Chondrocyte (in vitro differentiated cells): ENCODE data around the gene GPR82. TPM values are rescaled to one million over a fixed set of nuclear protein-coding genes. Genes with fewer than 3 reads are reported as not detected.

Experiments used
- DNase-seq: peaks from one replicate; pipeline ENCODE4 v3.0.0; 2021; ENCODE audit warnings: mixed read lengths, low spot score
- H3K27ac Mint-ChIP-seq: one replicate; pipeline ENCODE4 v1.8.0; 2021; ENCODE audit warnings: mild to moderate bottlenecking, moderate library complexity, mixed read lengths; ENCODE audit not compliant: unreplicated experiment
- H3K27me3 Mint-ChIP-seq: 2 replicates; pipeline ENCODE4 v1.8.0; 2021; ENCODE audit warnings: low read depth, mixed read lengths
- H3K36me3 Mint-ChIP-seq: 2 replicates; pipeline ENCODE4 v1.8.0; 2021; ENCODE audit warnings: low read depth, mixed read lengths
- H3K4me1 Mint-ChIP-seq: 2 replicates; pipeline ENCODE4 v1.8.0; 2021; ENCODE audit warnings: low read depth, mild to moderate bottlenecking, mixed read lengths
- H3K4me3 Mint-ChIP-seq: one replicate; pipeline ENCODE4 v1.8.0; 2021; ENCODE audit warnings: mild to moderate bottlenecking, moderate library complexity, mixed read lengths; ENCODE audit not compliant: unreplicated experiment
- H3K9me3 Mint-ChIP-seq: 2 replicates; pipeline ENCODE4 v1.8.0; 2021; ENCODE audit warnings: low read depth, mixed read lengths
- total RNA-seq: library from RNA; stranded (reverse); gene quantifications from 3 replicates; pipeline ENCODE4 v1.2.1, GENCODE V29; 2021
- TF ChIP-seq, protein P1 (sequence below): fragments of 200-600 bp; sonication (generic); IDR thresholded peaks from 2 replicates; pipeline ENCODE4 v1.5.0; 2021; ENCODE audit warnings: antibody characterized with exemption, mild to moderate bottlenecking, moderate library complexity

Gene GPR82
- total RNA-seq, 1 donor from 2014 or later = not detected

DNA sequence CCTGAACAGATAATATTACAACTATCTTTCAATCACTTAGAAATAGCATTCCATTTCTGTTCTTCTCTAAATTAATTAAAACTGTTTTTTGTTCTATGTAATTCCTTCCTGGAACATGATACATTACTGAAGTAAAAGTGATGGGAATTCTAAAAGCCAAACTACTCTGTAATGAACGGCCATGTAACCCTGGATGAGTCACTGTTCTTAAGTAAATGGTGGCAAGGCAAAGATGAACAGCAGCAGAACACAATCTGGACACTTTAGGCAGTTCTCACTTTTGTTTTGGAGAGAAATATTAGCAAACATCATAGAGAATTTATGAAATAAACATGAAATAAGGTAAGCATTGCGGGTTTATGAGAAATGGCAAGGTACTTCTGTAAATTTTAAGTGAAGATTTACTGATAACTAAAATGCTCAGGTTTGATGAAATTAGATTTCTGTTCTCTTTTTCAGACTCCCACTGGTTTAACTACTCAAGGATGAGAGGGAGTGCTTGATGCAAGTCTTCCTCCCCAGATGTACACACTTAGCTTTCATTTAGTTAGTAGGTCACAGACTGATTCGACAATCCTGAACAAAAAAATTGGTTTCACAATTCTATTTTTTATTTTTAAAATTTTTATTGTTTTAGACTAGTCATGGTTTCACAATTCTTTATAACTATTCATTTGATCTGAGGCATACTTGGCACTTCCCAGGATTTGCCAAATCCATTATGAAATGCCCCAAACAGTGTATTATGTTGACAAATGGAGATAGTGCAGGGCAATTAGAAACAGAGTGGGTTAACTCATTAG is 964 bp upstream of the GPR82 start:
- Mint-ChIP-seq H3K36me3 (peaks cover 3% of the 10 kb centered on the region), H3K27me3 (no peaks in the 10 kb centered on the region), H3K9me3 (peaks cover 16% of the 10 kb centered on the region), H3K27ac (no peak overlapping the region), H3K4me3 (no peak overlapping the region), H3K4me1 (peaks cover 13% of the 10 kb centered on the region)
- TF ChIP-seq, protein P1, sequence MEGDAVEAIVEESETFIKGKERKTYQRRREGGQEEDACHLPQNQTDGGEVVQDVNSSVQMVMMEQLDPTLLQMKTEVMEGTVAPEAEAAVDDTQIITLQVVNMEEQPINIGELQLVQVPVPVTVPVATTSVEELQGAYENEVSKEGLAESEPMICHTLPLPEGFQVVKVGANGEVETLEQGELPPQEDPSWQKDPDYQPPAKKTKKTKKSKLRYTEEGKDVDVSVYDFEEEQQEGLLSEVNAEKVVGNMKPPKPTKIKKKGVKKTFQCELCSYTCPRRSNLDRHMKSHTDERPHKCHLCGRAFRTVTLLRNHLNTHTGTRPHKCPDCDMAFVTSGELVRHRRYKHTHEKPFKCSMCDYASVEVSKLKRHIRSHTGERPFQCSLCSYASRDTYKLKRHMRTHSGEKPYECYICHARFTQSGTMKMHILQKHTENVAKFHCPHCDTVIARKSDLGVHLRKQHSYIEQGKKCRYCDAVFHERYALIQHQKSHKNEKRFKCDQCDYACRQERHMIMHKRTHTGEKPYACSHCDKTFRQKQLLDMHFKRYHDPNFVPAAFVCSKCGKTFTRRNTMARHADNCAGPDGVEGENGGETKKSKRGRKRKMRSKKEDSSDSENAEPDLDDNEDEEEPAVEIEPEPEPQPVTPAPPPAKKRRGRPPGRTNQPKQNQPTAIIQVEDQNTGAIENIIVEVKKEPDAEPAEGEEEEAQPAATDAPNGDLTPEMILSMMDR = no peak
- DNase-seq = no peak

DNA sequence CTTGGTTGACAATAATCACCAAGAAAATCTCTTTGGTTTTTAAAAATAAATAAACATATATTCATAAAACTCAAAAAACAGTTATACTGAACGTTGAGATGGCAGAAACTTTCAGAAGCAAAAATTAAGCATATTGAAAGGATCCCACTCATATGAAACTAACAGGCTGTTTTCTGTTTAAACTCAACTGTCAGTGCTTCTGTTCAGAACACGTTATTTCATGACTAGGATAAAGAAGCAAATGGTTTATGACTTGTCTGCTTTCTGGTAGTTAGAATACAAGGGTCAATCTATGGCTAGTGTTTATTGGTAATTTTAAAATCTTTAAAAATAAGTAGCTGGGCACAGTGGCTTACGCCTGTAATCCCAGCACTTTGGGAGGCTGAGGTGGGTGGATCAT is 4.1 kb downstream of the GPR82 start:
- H3K27me3 Mint-ChIP-seq = no peaks in the 10 kb centered on the region
- TF ChIP-seq, protein P1 = no peak

DNA sequence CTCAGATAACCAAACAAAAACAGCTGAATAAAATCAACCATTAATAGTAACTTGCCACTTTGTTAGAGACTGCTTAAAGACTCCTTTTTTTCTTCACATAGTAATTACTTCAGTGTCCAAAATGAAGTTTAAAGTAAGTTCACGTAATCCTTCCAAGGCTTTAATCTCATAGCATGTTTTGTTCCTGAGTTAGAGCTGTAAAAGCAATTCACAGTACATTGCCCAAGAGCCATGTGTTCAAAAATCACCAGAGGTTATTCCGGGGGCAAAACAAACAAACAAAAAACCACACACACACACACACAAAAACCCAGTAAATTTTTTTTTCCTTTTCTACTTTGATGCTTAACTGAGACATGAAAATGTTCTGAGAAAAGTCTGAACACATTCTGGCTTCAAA is 6.1 kb downstream of the GPR82 start:
- no peaks in the 10 kb centered on the region for H3K36me3 Mint-ChIP-seq
- H3K4me3 Mint-ChIP-seq = no peak overlapping the region
- H3K27ac Mint-ChIP-seq = no peak overlapping the region
- H3K27me3 Mint-ChIP-seq = no peaks in the 10 kb centered on the region
- no peaks in the 10 kb centered on the region for H3K9me3 Mint-ChIP-seq
- DNase-seq = no peak
- peaks cover 9% of the 10 kb centered on the region for H3K4me1 Mint-ChIP-seq
- TF ChIP-seq, protein P1 = no peak

More for the DNA sequence above, 4.1 kb downstream of the GPR82 start:
- Mint-ChIP-seq H3K36me3 (no peaks in the 10 kb centered on the region), H3K4me1 (peaks cover under 1% of the 10 kb centered on the region), H3K4me3 (no peak overlapping the region), H3K27ac (no peak overlapping the region), H3K9me3 (no peaks in the 10 kb centered on the region)
- DNase-seq = no peak

DNA sequence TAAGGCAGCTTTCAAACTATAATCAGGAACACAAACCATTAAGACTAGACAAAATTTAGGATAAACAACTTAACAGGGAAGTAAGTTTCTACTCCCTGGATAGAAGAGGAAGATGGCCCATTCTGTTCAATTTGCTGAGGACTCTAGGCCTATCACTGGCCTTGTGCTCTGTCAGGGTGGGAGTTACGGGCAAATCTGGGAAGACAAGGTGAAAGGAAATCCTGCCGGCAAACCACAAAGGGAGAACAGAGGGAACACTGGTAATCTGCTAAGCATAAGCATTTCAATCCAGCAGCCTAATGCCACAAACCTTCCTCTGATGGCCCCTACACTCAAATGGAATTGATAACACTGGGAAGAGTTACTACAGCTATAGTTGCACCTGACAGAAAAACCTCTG is 8.3 kb downstream of the GPR82 start:
- no peak overlapping the region for H3K4me3 Mint-ChIP-seq
- DNase-seq = no peak
- no peaks in the 10 kb centered on the region for H3K36me3 Mint-ChIP-seq
- H3K4me1 Mint-ChIP-seq = peaks cover 9% of the 10 kb centered on the region
- TF ChIP-seq, protein P1 = no peak
- H3K27ac Mint-ChIP-seq = no peak overlapping the region
- no peaks in the 10 kb centered on the region for H3K27me3 Mint-ChIP-seq
- peaks cover 4% of the 10 kb centered on the region for H3K9me3 Mint-ChIP-seq

DNA sequence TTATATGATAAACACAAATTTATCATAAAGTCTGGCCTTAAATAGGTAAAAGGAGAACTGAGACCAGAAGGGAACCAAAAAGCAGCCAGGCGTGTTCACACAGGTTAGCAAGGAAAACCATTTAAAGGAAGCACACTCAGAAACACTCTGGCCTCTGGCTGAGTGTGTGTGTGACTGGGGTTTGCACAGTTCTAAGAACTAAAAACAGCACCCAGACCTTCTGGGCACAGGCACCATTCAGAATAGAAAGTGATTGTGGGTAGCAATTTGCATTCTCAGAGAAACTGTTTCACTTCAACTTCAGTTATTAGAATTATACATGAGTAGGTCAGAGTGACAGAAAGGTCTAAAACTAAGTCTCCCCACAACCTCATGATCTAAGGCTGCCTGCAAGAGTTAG is 10.0 kb downstream of the GPR82 start:
- Mint-ChIP-seq H3K4me3 (no peak overlapping the region), H3K27me3 (no peaks in the 10 kb centered on the region), H3K4me1 (peaks cover 9% of the 10 kb centered on the region), H3K9me3 (peaks cover 4% of the 10 kb centered on the region), H3K27ac (no peak overlapping the region), H3K36me3 (no peaks in the 10 kb centered on the region)
- DNase-seq = no peak
- TF ChIP-seq, protein P1 = no peak
